Measurements from ENCODE around the gene NUBP2.

Gene NUBP2

GRCh38 chr16:1747934-1748333, 34.8 kb upstream of the NUBP2 start:
- Histone ChIP-seq H3K4me3 (ENCODE audit: low read length) (no peak overlapping the region), H2AFZ (ENCODE audit: low read depth, low read length) (no peak overlapping the region), H3K4me1 (ENCODE audit: insufficient read depth, low read length) (no peaks in the 10 kb centered on the region), H3K27me3 (ENCODE audit: insufficient read depth, low read length) (no peaks in the 10 kb centered on the region), H3K9me3 (ENCODE audit: low read length) (no peaks in the 10 kb centered on the region), H3K36me3 (ENCODE audit: insufficient read depth, low read length) (peaks cover 73% of the 10 kb centered on the region)

- Histone ChIP-seq H3K36me3 (ENCODE audit: insufficient read depth, low read length) (peaks cover 65% of the 10 kb centered on the region), H2AFZ (ENCODE audit: low read depth, low read length) (no peak overlapping the region), H3K4me3 (ENCODE audit: low read length) (no peak overlapping the region)
Measured at GRCh38 chr16:1749152-1750117, 33.3 kb upstream of the NUBP2 start.

DNA sequence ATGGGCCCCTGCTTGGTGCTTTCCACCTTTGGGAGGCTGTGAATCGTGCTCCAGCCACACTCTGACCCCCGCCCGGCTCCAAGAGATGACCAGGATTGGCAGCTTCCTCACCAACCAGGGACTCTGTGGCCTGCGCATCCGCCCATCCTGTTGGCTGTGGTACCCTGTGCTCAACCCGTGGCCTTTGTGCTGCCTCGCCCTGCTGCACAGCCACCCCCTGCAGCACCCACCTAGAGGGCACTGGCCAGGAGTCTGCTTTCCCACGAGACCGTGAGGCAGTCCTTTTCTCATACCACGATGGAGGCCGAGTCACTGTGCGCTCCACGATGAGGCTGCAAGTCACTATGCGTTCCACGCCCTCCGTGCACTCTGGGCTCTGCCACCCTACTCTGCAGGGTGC, 30.8 kb upstream of the NUBP2 start:
- no peak overlapping the region for H3K4me3 ChIP-seq (ENCODE audit: low read length)
- H3K36me3 ChIP-seq (ENCODE audit: insufficient read depth, low read length): peaks cover 59% of the 10 kb centered on the region
- no peaks in the 10 kb centered on the region for H3K27me3 ChIP-seq (ENCODE audit: insufficient read depth, low read length)
- no peak overlapping the region for H2AFZ ChIP-seq (ENCODE audit: low read depth, low read length)
- no peaks in the 10 kb centered on the region for H3K9me3 ChIP-seq (ENCODE audit: low read length)
- H3K4me1 ChIP-seq (ENCODE audit: insufficient read depth, low read length): no peaks in the 10 kb centered on the region

More at GRCh38 chr16:1749152-1750117, 33.3 kb upstream of the NUBP2 start:
- H3K27me3 ChIP-seq (ENCODE audit: insufficient read depth, low read length): no peaks in the 10 kb centered on the region
- no peaks in the 10 kb centered on the region for H3K9me3 ChIP-seq (ENCODE audit: low read length)
- H3K4me1 ChIP-seq (ENCODE audit: insufficient read depth, low read length): no peaks in the 10 kb centered on the region

- Histone ChIP-seq H3K9me3 (ENCODE audit: low read length) (no peaks in the 10 kb centered on the region), H2AFZ (ENCODE audit: low read depth, low read length) (no peak overlapping the region), H3K27me3 (ENCODE audit: insufficient read depth, low read length) (no peaks in the 10 kb centered on the region), H3K36me3 (ENCODE audit: insufficient read depth, low read length) (peaks cover 50% of the 10 kb centered on the region), H3K4me1 (ENCODE audit: insufficient read depth, low read length) (no peaks in the 10 kb centered on the region), H3K4me3 (ENCODE audit: low read length) (no peak overlapping the region)
Measured at GRCh38 chr16:1752853-1753252, 29.9 kb upstream of the NUBP2 start.

DNA sequence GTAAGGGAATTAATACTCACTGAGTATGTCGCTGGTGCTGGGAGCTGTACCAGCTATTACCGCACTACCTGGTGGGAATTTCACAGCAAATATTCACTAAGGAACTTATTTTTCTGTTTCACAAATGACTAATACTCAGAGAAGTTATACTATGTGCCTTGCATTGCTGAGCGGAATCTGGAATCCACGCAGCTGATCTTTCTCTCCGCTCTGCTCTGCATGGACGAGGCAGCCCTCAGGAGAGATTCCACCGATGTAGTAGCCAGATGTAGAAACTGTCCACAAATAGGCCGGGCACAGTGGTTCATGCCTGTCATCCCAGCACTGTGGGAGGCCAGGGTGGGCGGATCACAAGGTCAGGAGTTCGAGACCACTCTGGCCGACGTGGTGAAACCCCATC, 28.6 kb upstream of the NUBP2 start:
- Histone ChIP-seq H3K36me3 (ENCODE audit: insufficient read depth, low read length) (peaks cover 44% of the 10 kb centered on the region), H3K27me3 (ENCODE audit: insufficient read depth, low read length) (no peaks in the 10 kb centered on the region), H2AFZ (ENCODE audit: low read depth, low read length) (no peak overlapping the region), H3K4me1 (ENCODE audit: insufficient read depth, low read length) (no peaks in the 10 kb centered on the region), H3K4me3 (ENCODE audit: low read length) (no peak overlapping the region), H3K9me3 (ENCODE audit: low read length) (no peaks in the 10 kb centered on the region)

- H3K9me3 ChIP-seq (ENCODE audit: low read length): no peaks in the 10 kb centered on the region
- H3K4me1 ChIP-seq (ENCODE audit: insufficient read depth, low read length): no peaks in the 10 kb centered on the region
- peaks cover 46% of the 10 kb centered on the region for H3K36me3 ChIP-seq (ENCODE audit: insufficient read depth, low read length)
- H2AFZ ChIP-seq (ENCODE audit: low read depth, low read length): no peak overlapping the region
- no peaks in the 10 kb centered on the region for H3K27me3 ChIP-seq (ENCODE audit: insufficient read depth, low read length)
- H3K4me3 ChIP-seq (ENCODE audit: low read length): no peak overlapping the region
Measured at GRCh38 chr16:1757714-1758461, 24.9 kb upstream of the NUBP2 start.

DNA sequence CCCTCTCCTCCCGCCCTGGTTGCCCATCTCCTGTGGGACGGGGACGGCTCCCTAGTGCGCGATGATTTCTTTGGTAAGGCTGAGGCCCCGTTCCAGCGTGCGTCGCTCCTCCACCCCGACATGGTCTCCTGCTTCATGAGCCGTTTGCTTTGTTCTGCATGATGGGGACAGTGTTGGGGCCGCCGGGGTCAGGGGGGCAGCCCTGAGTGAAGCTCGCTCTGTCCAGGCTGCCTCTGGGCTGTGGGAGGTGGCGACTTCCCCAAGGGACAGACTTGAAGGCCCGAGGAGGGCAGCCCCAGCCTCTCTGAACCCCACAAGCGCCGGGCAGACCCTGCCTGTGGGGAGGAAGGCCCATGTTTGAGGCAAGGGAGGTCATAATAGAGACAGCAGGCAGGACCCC, 23.8 kb upstream of the NUBP2 start:
- no peaks in the 10 kb centered on the region for H3K9me3 ChIP-seq (ENCODE audit: low read length)
- H3K4me1 ChIP-seq (ENCODE audit: insufficient read depth, low read length): no peaks in the 10 kb centered on the region
- H2AFZ ChIP-seq (ENCODE audit: low read depth, low read length): no peak overlapping the region
- no peaks in the 10 kb centered on the region for H3K27me3 ChIP-seq (ENCODE audit: insufficient read depth, low read length)
- H3K4me3 ChIP-seq (ENCODE audit: low read length): no peak overlapping the region
- H3K36me3 ChIP-seq (ENCODE audit: insufficient read depth, low read length): peaks cover 52% of the 10 kb centered on the region

- peaks cover 58% of the 10 kb centered on the region for H3K36me3 ChIP-seq (ENCODE audit: insufficient read depth, low read length)
- no peaks in the 10 kb centered on the region for H3K9me3 ChIP-seq (ENCODE audit: low read length)
- no peaks in the 10 kb centered on the region for H3K27me3 ChIP-seq (ENCODE audit: insufficient read depth, low read length)
- H3K4me1 ChIP-seq (ENCODE audit: insufficient read depth, low read length): no peaks in the 10 kb centered on the region
- no peak overlapping the region for H2AFZ ChIP-seq (ENCODE audit: low read depth, low read length)
- H3K4me3 ChIP-seq (ENCODE audit: low read length): no peak overlapping the region
Measured at GRCh38 chr16:1759511-1759910, 23.2 kb upstream of the NUBP2 start.

DNA sequence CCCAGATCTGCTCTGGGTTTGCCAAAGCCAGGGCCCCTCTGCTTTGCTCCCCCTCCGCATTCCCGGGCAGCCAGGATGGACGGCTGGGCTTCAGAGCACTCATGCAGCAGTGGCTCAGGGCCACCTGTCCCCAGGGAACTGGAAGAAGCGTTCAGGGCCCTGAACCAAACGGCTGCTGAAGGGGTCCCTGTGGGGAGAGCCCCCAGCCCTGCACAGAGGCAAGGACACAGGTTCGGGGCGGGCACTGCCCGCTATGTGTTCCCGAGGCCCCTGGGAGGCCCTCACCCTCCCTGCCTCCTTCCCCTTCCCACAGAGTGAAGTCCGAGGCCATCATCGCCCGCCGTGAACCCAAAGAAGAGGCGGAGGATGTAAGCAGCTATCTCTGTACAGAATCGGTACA, 21.8 kb upstream of the NUBP2 start:
- no peaks in the 10 kb centered on the region for H3K27me3 ChIP-seq (ENCODE audit: insufficient read depth, low read length)
- H3K36me3 ChIP-seq (ENCODE audit: insufficient read depth, low read length): peaks cover 63% of the 10 kb centered on the region
- no peaks in the 10 kb centered on the region for H3K4me1 ChIP-seq (ENCODE audit: insufficient read depth, low read length)
- no peaks in the 10 kb centered on the region for H3K9me3 ChIP-seq (ENCODE audit: low read length)
- no peak overlapping the region for H3K4me3 ChIP-seq (ENCODE audit: low read length)
- no peak overlapping the region for H2AFZ ChIP-seq (ENCODE audit: low read depth, low read length)

- Histone ChIP-seq H3K27me3 (ENCODE audit: insufficient read depth, low read length) (no peaks in the 10 kb centered on the region), H2AFZ (ENCODE audit: low read depth, low read length) (no peak overlapping the region), H3K4me3 (ENCODE audit: low read length) (no peak overlapping the region), H3K36me3 (ENCODE audit: insufficient read depth, low read length) (peaks cover 66% of the 10 kb centered on the region), H3K4me1 (ENCODE audit: insufficient read depth, low read length) (no peaks in the 10 kb centered on the region), H3K9me3 (ENCODE audit: low read length) (no peaks in the 10 kb centered on the region)
Measured at GRCh38 chr16:1761751-1762150, 21.0 kb upstream of the NUBP2 start.

DNA sequence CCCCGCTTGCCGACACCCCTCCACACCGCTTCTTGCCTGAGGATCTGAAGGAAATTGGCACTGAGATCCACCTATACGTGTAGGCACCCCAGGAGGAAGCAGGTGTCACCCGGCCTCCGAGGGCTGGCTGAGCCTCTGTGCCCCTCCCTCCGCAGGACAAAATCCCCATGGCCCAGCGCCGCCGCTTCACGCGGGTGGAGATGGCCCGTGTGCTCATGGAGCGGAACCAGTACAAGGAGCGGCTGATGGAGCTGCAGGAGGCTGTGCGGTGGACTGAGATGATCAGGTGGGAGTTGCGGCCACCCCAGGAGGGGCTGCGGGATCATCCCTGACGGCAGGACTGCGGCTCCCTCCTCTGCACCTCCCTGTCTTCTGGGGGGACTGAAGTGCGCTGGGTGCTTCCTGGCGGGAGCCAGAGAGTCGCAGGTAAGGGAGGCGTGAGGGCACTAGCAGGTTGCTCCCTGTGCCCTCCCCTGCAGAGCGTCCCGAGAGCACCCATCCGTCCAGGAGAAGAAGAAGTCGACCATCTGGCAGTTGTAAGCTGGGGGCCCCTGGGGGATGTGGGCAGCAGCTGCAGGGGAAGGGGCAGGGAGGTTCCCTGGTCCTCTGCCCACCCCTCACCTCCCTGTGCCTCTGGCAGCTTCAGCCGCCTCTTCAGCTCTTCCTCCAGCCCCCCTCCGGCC, 20.4 kb upstream of the NUBP2 start:
- peaks cover 72% of the 10 kb centered on the region for H3K36me3 ChIP-seq (ENCODE audit: insufficient read depth, low read length)
- H3K27me3 ChIP-seq (ENCODE audit: insufficient read depth, low read length): no peaks in the 10 kb centered on the region
- no peaks in the 10 kb centered on the region for H3K9me3 ChIP-seq (ENCODE audit: low read length)
- no peaks in the 10 kb centered on the region for H3K4me1 ChIP-seq (ENCODE audit: insufficient read depth, low read length)
- H3K4me3 ChIP-seq (ENCODE audit: low read length): no peak overlapping the region
- H2AFZ ChIP-seq (ENCODE audit: low read depth, low read length): no peak overlapping the region

DNA sequence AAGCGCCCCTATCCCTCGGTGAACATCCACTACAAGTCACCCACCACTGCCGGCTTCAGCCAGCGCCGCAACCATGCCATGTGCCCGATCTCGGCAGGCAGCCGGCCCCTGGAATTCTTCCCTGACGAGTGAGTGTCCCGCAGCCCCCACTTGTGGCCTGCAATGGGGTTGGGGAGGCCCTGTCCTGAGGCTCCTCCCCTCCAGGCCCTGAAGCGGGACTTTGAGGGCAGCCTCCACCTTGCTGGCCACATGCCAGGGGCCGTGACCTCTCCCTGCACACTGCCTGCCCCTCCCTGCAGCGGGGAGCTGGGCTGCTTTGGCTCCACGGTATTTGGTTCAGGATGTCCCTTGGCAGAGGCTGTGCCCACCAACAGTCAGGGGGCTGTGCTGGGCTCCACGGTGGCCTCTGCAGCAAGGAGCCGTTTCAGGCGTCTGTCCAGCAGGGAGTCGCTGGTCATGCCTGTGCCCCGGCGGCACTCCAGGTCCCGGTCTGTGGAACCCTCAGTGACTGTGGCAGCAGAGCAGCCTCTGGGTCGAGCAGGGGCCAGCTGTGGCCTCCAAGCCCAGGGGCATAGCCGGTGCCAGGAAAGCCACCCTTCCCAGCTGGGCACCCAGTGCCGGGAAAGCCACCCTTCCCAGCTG, 19.8 kb upstream of the NUBP2 start:
- Histone ChIP-seq H3K4me3 (ENCODE audit: low read length) (no peak overlapping the region), H3K36me3 (ENCODE audit: insufficient read depth, low read length) (peaks cover 78% of the 10 kb centered on the region), H3K27me3 (ENCODE audit: insufficient read depth, low read length) (no peaks in the 10 kb centered on the region), H3K9me3 (ENCODE audit: low read length) (no peaks in the 10 kb centered on the region), H3K4me1 (ENCODE audit: insufficient read depth, low read length) (no peaks in the 10 kb centered on the region), H2AFZ (ENCODE audit: low read depth, low read length) (no peak overlapping the region)
